Cardiac muscle cell (in vitro differentiated cells and primary cell): ENCODE measurements around the gene ACACB. TPM values are rescaled to one million over a fixed set of nuclear protein-coding genes. Genes with fewer than 3 reads are reported as not detected.

Experiments used
- DNase-seq, 2 donors: peaks; one replicate each; pipeline versions ENCODE4 v3.0.0 to v3.0.0-alpha.2; 2010 to 2017; ENCODE audit warnings: low read depth in 1 of 2, low spot score in 1 of 2
- H3K27ac ChIP-seq: fragments of 200-600 bp; sonication (generic); 2 replicates; pipeline ENCODE4 v1.5.1; 2016
- H3K27me3 ChIP-seq: fragments of 200-600 bp; sonication (generic); 2 replicates; pipeline ENCODE4 v1.6.0; 2016; ENCODE audit warnings: control low read depth
- H3K36me3 ChIP-seq: fragments of 200-600 bp; sonication (generic); 2 replicates; pipeline ENCODE4 v1.5.1; 2016; ENCODE audit warnings: control low read depth
- H3K4me1 ChIP-seq: fragments of 200-600 bp; sonication (generic); 2 replicates; pipeline ENCODE4 v1.8.1; 2017; ENCODE audit warnings: low read depth, mild to moderate bottlenecking, mixed run types
- H3K4me3 ChIP-seq: fragments of 200-600 bp; sonication (generic); 2 replicates; pipeline ENCODE4 v1.5.1; 2016; ENCODE audit warnings: mild to moderate bottlenecking
- H3K9me3 ChIP-seq: fragments of 200-600 bp; sonication (generic); 2 replicates; pipeline ENCODE4 v1.5.1; 2017; ENCODE audit warnings: low read depth, mild to moderate bottlenecking, control low read depth
- polyA plus RNA-seq: library from polyadenylated mRNA; unstranded; fragments of >200 nt; fragmentation: Nextera tagmentation; extraction: Ambion mirVana; gene quantifications from 2 replicates; pipeline ENCODE4 v1.2.1, GENCODE V29; 2016
- total RNA-seq: library from RNA; depleted of rRNA; stranded (reverse); fragments of >200 nt; gene quantifications from 2 replicates; pipeline ENCODE4 v1.2.3, GENCODE V29; 2016
- TF ChIP-seq, protein P1 (sequence below): IDR thresholded peaks from 2 replicates; pipeline ENCODE4 v1.5.1; 2012; ENCODE audit warnings: low read depth, mild to moderate bottlenecking, low read length

ACACB gene
- total and polyA plus RNA-seq, 2 experiments from 2014 or later = 28.9 to 78.0 TPM

DNA sequence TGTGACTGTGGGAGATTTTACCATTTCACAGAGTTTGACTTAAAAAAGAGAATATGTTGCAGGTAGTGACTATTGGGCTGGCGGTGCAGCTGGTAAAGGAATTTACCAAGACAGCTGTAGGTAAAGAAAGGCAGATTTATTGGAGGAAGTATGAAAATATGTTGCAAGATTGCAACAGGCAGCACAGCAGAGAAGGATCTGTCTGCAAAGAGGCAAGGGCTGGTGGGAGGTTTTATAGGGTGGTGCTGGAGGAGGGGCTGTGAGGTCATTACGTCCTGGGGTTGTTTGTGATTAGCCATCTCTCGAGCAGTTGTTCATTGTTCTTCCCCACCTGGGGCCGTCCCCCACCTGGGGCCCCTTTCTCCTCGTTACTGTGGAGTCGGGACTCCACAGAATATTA, 62.1 kb downstream of the ACACB start:
- Histone ChIP-seq H3K36me3 (peaks cover 56% of the 10 kb centered on the region), H3K27ac (no peak overlapping the region), H3K4me1 (no peaks in the 10 kb centered on the region), H3K9me3 (no peaks in the 10 kb centered on the region), H3K4me3 (no peak overlapping the region), H3K27me3 (no peaks in the 10 kb centered on the region)
- no peak for DNase-seq
- TF ChIP-seq, protein P1, sequence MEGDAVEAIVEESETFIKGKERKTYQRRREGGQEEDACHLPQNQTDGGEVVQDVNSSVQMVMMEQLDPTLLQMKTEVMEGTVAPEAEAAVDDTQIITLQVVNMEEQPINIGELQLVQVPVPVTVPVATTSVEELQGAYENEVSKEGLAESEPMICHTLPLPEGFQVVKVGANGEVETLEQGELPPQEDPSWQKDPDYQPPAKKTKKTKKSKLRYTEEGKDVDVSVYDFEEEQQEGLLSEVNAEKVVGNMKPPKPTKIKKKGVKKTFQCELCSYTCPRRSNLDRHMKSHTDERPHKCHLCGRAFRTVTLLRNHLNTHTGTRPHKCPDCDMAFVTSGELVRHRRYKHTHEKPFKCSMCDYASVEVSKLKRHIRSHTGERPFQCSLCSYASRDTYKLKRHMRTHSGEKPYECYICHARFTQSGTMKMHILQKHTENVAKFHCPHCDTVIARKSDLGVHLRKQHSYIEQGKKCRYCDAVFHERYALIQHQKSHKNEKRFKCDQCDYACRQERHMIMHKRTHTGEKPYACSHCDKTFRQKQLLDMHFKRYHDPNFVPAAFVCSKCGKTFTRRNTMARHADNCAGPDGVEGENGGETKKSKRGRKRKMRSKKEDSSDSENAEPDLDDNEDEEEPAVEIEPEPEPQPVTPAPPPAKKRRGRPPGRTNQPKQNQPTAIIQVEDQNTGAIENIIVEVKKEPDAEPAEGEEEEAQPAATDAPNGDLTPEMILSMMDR = no peak

DNA sequence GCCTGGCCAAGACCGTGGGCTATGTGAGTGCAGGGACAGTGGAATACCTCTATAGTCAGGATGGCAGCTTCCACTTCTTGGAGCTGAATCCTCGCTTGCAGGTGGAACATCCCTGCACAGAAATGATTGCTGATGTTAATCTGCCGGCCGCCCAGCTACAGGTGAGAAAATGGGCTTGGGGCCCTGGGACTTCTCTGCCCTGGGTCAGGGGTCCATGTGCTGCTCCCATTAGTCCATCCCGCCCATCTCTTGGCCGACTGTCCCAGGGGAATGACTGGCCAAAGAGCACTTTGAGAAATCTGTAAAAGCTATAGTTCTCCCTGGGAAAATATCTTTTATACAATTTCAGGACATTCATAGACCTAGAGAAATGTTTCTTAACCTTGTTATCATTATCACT, 63.5 kb downstream of the ACACB start:
- Histone ChIP-seq H3K4me1 (no peaks in the 10 kb centered on the region), H3K36me3 (peaks cover 45% of the 10 kb centered on the region), H3K27ac (no peak overlapping the region), H3K4me3 (no peak overlapping the region), H3K9me3 (no peaks in the 10 kb centered on the region), H3K27me3 (no peaks in the 10 kb centered on the region)
- DNase-seq = no peak
- TF ChIP-seq, protein P1 = no peak

DNA sequence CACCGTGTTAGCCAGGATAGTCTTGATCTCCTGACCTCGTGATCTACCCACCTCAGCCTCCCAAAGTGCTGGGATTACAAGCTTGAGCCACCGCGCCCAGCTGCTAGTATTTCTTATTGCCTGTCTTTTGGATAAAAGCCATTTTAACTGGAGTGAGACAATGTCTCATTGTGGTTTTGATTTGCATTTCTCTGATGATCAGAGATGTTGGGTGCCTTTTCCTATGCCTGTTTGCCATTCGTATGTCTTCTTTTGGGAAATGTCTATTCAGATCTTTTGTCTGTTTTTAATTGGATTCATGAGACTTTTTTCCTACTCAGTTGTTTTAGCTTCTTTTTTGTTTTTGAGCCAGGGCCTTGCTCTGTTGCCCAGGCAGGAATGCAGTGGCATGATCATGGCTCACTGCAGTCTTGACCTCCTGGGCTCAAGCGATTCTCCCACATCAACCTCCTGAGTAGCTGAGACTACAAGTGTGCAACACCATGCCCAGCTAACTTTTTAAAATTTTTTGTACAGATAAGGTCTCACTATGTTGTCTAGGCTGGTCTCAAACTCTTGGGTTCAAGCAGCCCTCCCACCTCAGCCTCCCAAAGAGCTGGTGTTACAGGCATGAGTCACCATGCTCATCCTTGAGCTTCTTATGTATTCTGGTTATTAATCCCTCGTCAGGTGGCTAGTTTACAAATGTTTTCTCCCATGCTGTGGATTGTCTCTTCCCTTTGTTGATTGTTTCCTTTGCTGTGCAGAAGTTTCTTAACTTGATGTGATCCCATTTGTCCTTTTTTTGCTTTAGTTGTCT, 65.9 kb downstream of the ACACB start:
- H3K27ac ChIP-seq = no peak overlapping the region
- DNase-seq = no peak
- no peaks in the 10 kb centered on the region for H3K4me1 ChIP-seq
- H3K36me3 ChIP-seq = peaks cover 60% of the 10 kb centered on the region
- TF ChIP-seq, protein P1 = no peak
- H3K4me3 ChIP-seq = no peak overlapping the region
- no peaks in the 10 kb centered on the region for H3K27me3 ChIP-seq
- no peaks in the 10 kb centered on the region for H3K9me3 ChIP-seq

DNA sequence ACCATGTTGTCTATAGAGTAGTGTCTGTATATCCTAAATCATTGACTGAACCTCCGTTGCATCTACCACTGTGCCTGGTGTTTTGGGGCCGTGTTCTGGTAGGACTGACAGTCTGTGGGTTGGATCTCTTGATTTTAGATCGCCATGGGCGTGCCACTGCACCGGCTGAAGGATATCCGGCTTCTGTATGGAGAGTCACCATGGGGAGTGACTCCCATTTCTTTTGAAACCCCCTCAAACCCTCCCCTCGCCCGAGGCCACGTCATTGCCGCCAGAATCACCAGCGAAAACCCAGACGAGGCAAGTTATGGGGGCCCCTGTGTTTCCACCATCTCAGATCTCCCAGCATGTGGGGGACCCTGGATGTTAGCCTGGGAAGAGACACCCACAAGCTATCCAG, 69.1 kb downstream of the ACACB start:
- no peaks in the 10 kb centered on the region for H3K27me3 ChIP-seq
- TF ChIP-seq, protein P1 = no peak
- H3K4me3 ChIP-seq = no peak overlapping the region
- peaks cover 55% of the 10 kb centered on the region for H3K36me3 ChIP-seq
- H3K27ac ChIP-seq = no peak overlapping the region
- no peaks in the 10 kb centered on the region for H3K9me3 ChIP-seq
- H3K4me1 ChIP-seq = no peaks in the 10 kb centered on the region
- DNase-seq = no peak

DNA sequence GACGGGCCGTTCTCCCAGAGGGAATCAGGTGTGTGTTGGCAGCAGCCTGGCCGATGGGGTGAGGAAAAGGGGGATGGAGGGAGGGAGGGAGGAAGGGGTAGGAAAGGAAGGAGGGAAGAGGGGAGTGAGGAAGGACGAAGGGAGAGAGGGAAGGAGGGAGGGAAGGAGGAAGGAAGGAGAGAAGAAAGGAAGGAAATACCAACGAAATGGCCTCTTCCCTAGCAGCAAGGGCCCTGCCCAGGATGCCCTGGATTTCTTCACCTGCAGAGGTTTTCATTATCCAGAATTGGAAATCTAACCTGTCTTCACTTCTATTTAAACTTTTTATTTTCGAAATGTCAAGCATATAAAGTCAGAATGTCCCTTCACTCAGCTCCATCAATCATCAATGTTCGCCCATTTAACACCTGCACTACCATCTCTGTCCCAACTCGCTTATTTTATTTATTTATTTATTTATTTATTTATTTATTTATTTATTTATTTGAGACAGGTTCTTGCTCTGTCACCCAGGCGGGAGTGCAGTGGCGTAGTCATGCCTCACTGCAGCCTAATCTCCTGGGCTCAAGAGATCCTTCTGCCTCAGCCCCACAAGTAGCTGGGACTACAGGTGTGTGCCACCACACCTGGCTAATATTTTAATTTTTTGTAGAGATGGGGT, 70.7 kb downstream of the ACACB start:
- Histone ChIP-seq H3K36me3 (peaks cover 67% of the 10 kb centered on the region), H3K27ac (no peak overlapping the region), H3K9me3 (no peaks in the 10 kb centered on the region), H3K4me3 (no peak overlapping the region), H3K4me1 (no peaks in the 10 kb centered on the region), H3K27me3 (no peaks in the 10 kb centered on the region)
- TF ChIP-seq, protein P1 = no peak
- no peak for DNase-seq
